PFSK-1 (cell line): ENCODE measurements around the gene FXYD2.

Experiments used
- POLR2AphosphoS5 ChIP-seq: IDR thresholded peaks from 2 replicates; pipeline ENCODE4 v1.6.1; 2012; ENCODE audit warnings: low read depth, mild to moderate bottlenecking, control low read depth, low read length, moderate library complexity
- SIN3A ChIP-seq: IDR thresholded peaks from 2 replicates; pipeline ENCODE4 v1.6.1; 2012; ENCODE audit warnings: mild to moderate bottlenecking, low read length, moderate library complexity, borderline replicate concordance; ENCODE audit not compliant: insufficient read depth
- TAF1 ChIP-seq: IDR thresholded peaks from 2 replicates; pipeline ENCODE4 v1.6.1; 2012; ENCODE audit warnings: low read length, control low read depth, borderline replicate concordance; ENCODE audit not compliant: insufficient read depth
- TF ChIP-seq, protein P1 (sequence below), 2 experiments: IDR thresholded peaks; 2 replicates each; pipeline versions ENCODE4 v1.6.1 to v1.8.0; 2011 to 2012; ENCODE audit warnings: low read depth in 2 of 2, low read length in 2 of 2, control low read depth in 1 of 2, inconsistent platforms in 1 of 2, mild to moderate bottlenecking in 1 of 2, moderate library complexity in 1 of 2; ENCODE audit not compliant: insufficient read depth in 1 of 2

DNA sequence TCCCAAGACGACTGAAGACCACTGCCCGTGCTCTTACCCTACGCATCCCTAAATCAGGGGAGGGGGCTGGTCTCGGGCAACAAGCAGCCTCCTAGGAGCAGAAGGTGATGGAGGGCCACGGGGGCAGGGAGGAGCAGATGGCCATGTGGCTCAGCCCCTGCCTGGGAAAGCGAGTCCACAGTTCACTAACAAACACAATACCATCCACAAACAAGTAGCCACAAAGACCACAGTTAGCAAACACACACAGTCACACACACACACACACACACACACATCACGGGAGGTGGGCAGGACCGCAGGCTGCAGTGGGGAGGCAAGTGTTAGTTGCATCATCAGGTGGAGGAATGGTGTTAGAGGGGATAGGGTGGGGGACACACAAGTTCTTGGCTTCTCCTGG is 13.2 kb upstream of the FXYD2 start:
- TF ChIP-seq SIN3A, result no peak
- TF ChIP-seq POLR2AphosphoS5, result no peak
- TF ChIP-seq, protein P1, sequence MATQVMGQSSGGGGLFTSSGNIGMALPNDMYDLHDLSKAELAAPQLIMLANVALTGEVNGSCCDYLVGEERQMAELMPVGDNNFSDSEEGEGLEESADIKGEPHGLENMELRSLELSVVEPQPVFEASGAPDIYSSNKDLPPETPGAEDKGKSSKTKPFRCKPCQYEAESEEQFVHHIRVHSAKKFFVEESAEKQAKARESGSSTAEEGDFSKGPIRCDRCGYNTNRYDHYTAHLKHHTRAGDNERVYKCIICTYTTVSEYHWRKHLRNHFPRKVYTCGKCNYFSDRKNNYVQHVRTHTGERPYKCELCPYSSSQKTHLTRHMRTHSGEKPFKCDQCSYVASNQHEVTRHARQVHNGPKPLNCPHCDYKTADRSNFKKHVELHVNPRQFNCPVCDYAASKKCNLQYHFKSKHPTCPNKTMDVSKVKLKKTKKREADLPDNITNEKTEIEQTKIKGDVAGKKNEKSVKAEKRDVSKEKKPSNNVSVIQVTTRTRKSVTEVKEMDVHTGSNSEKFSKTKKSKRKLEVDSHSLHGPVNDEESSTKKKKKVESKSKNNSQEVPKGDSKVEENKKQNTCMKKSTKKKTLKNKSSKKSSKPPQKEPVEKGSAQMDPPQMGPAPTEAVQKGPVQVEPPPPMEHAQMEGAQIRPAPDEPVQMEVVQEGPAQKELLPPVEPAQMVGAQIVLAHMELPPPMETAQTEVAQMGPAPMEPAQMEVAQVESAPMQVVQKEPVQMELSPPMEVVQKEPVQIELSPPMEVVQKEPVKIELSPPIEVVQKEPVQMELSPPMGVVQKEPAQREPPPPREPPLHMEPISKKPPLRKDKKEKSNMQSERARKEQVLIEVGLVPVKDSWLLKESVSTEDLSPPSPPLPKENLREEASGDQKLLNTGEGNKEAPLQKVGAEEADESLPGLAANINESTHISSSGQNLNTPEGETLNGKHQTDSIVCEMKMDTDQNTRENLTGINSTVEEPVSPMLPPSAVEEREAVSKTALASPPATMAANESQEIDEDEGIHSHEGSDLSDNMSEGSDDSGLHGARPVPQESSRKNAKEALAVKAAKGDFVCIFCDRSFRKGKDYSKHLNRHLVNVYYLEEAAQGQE (IDR thresholded peaks at IDR 0.05; ENCODE audit: insufficient read depth in 1 of 2, low read depth in 2 of 2, low read length in 2 of 2), result no peak
- no peak for TF ChIP-seq TAF1
